Iris pigment epithelial cell (primary cell): Measurements from ENCODE around the gene TRPT1.

Experiments
- DNase-seq: peaks from one replicate; pipeline ENCODE4 v3.0.0-alpha.2; 2011; ENCODE audit warnings: low read depth

The TRPT1 gene

DNA sequence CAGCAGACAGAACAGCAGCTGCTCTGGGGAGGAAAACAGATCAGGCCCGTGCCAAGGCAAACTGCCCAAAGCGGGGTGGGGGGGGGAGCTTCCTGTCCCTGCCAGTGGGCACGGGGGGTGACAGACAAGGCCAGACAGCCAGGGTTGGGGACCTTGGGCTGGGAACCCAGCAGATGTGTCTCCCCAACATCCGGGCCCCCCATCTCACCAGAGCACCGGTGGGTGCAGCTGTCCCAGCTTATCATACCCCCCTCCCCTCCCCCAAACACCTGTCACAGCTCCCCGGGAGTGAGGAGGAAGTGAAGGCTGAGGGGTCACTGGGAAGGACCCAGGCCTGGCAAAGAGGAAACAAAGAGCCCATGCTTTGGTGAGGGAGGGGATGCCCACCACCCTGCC is 19.4 kb upstream of the TRPT1 start:
- no peak for DNase-seq

DNA sequence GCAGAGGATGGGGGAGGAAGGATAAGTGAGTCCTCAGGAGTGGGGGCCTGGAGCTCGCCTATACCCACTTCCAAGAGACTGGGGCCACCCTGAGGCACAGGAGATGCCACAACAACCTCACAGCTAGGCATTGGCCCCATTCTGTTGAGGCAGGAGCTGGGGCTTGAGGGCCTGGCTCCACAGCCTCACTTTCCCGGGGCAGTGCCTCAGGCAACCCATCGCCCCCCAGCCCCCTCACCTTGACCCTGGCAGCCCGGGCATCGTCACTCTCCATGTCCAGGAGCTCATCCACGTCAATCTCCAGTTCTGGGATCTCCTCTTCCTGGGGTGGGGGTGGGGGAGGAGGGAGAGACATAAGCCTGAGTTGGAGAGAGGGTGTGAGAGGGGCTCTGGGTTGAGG is 19.0 kb upstream of the TRPT1 start:
- no peak for DNase-seq

DNA sequence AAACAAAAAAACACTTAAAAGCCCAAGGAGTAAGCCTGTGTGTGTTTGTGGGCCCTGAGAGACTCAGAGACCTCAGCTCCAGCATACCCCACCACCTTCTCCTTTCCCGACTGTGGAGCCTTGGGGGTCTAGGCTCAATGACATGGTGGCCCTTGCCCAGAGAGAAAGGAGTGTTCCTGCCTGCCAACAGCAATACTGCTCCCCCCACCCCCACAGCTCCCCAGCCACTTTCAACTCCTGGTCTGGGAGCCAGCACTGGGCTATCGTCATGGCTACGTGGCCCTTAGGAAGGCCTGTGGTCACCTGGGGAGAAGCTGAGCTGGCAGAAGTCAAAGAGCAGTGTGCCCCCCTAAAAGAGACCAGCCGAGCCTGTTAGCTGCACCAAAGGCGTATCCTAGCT is 18.1 kb upstream of the TRPT1 start:
- DNase-seq: no peak

DNA sequence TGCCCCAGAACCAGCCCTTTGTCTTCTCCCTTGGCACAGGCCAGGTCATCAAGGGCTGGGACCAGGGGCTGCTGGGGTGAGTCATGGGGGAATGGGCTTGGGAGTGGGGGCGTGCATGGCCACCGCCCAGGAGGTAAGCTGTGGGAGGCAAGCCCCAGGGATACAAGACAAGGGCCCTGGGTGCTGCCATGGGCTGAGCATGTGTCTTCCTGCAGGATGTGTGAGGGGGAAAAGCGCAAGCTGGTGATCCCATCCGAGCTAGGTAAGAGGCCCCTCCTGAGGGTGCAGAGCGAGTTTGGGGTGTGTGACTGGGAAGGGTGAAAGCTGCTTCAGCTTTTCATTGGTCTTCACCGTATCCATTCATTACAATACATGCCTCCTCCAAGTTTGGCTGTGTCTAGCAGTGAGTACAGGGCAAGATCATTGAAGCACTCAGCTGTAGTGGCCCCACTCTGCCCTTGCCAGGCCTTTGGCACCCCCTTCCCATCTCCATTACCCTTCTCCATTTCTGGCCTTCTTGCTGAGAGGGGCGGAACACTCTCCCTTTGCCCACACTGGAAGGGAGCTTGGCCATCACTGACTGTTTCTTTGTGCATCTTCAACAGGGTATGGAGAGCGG is 17.4 kb upstream of the TRPT1 start:
- no peak for DNase-seq

DNA sequence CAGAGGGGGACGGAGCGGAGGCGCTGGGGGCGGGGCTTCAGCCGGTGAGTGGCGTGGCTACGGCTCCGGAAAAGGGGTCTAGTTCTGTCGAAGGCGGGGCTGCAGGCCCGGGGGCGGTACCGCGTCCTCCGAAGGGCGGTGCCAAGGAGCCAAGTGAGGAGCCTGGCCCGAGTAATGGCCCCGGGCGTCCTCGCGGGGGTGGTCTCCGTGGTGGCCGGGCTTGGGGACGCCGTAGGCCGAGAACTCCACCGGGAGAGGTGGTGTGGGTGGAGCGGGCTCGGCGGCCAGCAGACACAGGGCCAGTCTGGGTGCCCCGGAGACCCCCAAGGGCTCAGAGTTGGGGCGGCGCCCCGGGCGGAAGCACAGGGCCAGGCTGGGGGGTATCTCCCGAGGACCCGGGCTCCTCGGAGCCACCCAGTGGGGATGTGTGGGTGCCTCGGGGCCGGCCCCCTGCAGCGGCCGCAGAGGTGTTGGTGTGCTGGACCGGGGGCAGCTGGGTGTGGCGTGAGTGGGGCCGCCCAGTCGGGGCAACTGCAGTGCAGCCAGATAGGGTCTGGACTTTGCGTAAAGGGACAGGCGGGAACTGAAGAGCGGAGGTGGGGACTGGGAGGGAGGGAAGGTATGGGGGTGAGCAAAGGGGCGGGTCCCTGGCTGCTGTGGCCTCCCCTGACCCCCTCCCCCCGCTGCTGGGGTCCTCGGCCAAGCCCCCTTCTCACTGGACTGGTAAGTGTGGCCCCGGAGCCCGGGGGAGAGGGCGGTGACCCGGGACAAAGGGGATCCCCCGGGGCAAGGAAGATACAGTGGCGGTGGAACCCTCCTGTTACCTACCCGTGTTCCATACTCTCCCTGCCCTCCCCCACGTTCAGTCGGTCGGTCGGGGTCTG is 15.7 kb upstream of the TRPT1 start:
- DNase-seq: peak; percentile 42

GRCh38 chr11:64241241-64241490 is 15.2 kb upstream of the TRPT1 start:
- peak; percentile 99 for DNase-seq

GRCh38 chr11:64240435-64241240 is 14.7 kb upstream of the TRPT1 start, which contains the start of gene FKBP2:
Gene FKBP2, plus strand, starts transcription at chr11:64241095. Its CDS starts 1,293 bp downstream, at chr11:64242388.
- DNase-seq: peak; percentile 97

DNA sequence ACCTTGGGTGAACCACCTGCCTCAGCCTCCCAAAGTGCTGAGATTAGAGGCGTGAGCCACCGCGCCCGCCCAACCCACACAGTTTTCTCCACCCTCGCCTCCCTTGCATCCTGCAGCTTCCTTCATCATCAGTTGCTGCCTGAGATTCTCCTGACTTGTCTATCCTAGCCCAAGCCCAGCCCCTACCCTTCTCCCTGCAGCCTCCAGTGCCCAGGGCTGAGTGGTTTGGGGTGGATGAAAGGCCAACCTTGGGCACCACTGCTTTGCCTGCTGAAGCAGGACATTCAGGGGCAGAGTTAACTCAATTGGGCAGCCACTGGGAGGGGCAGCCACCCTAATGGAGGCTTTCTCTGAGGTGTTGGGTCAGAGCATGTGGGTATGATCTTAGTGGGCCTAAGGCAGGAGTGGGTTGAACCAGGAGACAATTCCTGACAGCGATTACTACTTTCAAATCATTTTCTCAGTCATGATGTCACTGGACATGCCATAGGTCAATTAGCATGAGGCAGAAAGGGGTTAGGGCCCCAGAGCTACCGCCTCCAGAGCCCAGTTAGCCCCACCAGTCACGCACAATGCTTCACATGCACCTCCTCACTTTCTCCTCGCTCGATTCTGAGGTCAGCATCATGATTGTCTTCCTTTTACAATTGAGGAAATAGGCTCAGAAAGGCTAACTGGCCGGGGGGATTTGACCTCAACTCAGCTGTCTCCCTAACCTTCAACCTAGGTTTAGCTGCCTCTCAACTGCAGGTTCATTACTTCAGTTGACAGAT is 13.9 kb upstream of the TRPT1 start:
- no peak for DNase-seq

- no peak for DNase-seq
Measured at GRCh38 chr11:64238999-64239398, 13.0 kb upstream of the TRPT1 start.

DNA sequence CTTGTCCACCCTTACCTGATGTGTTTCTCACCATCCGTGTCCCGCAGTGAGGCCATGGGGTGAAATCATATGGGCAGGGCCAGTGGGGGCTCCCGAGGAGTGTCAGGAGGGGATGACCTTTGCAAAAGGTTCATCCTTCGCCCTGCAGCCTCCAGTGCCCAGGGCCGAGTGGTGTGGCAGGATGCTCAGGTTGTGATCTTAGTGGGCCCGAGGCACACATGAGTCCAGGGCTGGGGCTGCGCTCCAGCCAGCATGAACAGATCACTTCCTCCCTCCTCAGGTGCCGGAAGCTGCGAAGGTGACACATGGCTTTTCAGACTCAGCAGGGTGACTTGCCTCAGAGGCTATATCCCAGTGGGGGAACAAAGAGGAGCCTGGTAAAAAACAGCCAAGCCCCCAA is 12.1 kb upstream of the TRPT1 start:
- no peak for DNase-seq

DNA sequence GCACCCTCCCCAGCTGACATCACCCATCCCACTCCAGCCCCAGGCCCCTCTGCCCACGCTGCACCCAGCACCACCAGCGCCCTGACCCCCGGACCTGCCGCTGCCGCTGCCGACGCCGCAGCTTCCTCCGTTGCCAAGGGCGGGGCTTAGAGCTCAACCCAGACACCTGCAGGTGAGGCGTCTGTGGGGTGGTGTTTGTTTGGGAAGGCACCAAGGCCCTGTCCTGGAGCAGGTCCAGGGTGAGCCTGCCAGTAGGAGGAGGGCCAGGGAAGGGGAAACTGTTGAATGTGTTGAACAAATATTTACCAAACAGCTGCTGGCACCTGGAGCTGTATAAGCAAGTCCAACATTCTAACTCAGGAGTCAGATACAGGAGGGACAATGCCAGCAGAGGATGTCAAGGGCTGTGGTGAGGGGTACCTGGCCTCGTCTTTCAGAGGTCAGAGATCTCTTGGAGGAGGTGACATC is 11.5 kb upstream of the TRPT1 start:
- DNase-seq: no peak

- DNase-seq: no peak
Measured at GRCh38 chr11:64235437-64236161, 9.6 kb upstream of the TRPT1 start.

- DNase-seq: no peak
Measured at GRCh38 chr11:64234647-64235379, 8.8 kb upstream of the TRPT1 start.

GRCh38 chr11:64233913-64234586 is 8.1 kb upstream of the TRPT1 start, which contains the start of gene VEGFB:
Gene VEGFB, plus strand, starts transcription at chr11:64234584. Its CDS starts 250 bp downstream, at chr11:64234834.
- DNase-seq: no peak

GRCh38 chr11:64232967-64233315 is 7.0 kb upstream of the TRPT1 start:
- DNase-seq: no peak

GRCh38 chr11:64232182-64232966 is 6.4 kb upstream of the TRPT1 start:
- no peak for DNase-seq

DNA sequence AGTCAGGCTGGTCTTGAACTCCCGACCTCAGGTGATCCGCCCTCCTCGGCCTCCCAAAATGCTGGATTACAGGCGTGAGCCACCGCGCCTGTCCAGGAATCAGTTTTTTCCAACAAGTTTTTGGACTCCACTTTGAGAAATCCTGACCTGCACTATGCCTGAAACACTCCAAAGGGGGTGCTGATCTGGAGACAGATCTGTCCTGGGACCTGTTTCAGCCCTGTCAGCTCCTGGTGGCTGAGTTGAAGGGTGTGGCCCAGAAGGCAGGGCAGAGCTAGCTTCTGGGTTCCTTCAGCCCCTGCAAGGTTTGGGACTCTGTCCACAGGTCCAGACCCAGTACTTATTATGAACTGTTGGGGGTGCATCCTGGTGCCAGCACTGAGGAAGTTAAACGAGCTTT is 5.6 kb upstream of the TRPT1 start:
- no peak for DNase-seq

- DNase-seq: no peak
Measured at GRCh38 chr11:64230985-64231365, 5.0 kb upstream of the TRPT1 start.
